Measurements from ENCODE around the gene ATP6V1G3.
"Not testable (repeated sequence)": the region's sequence is repeated elsewhere in the genome, so short reads cannot be mapped to it uniquely, and the experiment has no call there.

The ATP6V1G3 gene

GRCh38 chr1:198540580-198540979 lies at the start of gene ATP6V1G3:
Gene ATP6V1G3, minus strand, starts transcription at chr1:198540680. Its CDS starts 30 bp downstream, at chr1:198540650.
- DNase-seq, result no peak

- no peak for DNase-seq
These were observed 48.4 kb upstream of the ATP6V1G3 start for GRCh38 chr1:198588845-198589244.

GRCh38 chr1:198584163-198584562 lies 43.7 kb upstream of the ATP6V1G3 start:
- DNase-seq, result no peak

GRCh38 chr1:198583209-198583802 lies 42.8 kb upstream of the ATP6V1G3 start:
- not testable (repeated sequence) for DNase-seq

- DNase-seq, result no peak
These were observed 37.0 kb upstream of the ATP6V1G3 start for GRCh38 chr1:198577444-198577843.

GRCh38 chr1:198575798-198576641 lies 35.5 kb upstream of the ATP6V1G3 start:
- DNase-seq, result no peak

- DNase-seq, result no peak
These were observed 34.8 kb upstream of the ATP6V1G3 start for GRCh38 chr1:198575292-198575691.

- no peak for DNase-seq
These were observed 33.8 kb upstream of the ATP6V1G3 start for GRCh38 chr1:198574325-198574724.

- DNase-seq, result no peak
These were observed 24.2 kb upstream of the ATP6V1G3 start for GRCh38 chr1:198564716-198565115.

GRCh38 chr1:198564157-198564556 lies 23.7 kb upstream of the ATP6V1G3 start:
- DNase-seq, result no peak

GRCh38 chr1:198563583-198563982 lies 23.1 kb upstream of the ATP6V1G3 start:
- DNase-seq, result no peak

GRCh38 chr1:198560161-198560560 lies 19.7 kb upstream of the ATP6V1G3 start:
- no peak for DNase-seq

GRCh38 chr1:198559362-198559761 lies 18.9 kb upstream of the ATP6V1G3 start:
- no peak for DNase-seq

- no peak for DNase-seq
These were observed 17.9 kb upstream of the ATP6V1G3 start for GRCh38 chr1:198558402-198558801.

GRCh38 chr1:198556971-198557370 lies 16.5 kb upstream of the ATP6V1G3 start:
- DNase-seq, result no peak

- no peak for DNase-seq
These were observed 12.4 kb upstream of the ATP6V1G3 start for GRCh38 chr1:198552668-198553416.

- no peak for DNase-seq
These were observed 10.6 kb upstream of the ATP6V1G3 start for GRCh38 chr1:198550941-198551524.

GRCh38 chr1:198549866-198550265 lies 9.4 kb upstream of the ATP6V1G3 start:
- DNase-seq, result no peak

- no peak for DNase-seq
These were observed 8.4 kb upstream of the ATP6V1G3 start for GRCh38 chr1:198548890-198549289.

- no peak for DNase-seq
These were observed 4.7 kb upstream of the ATP6V1G3 start for GRCh38 chr1:198545156-198545555.

- no peak for DNase-seq
These were observed 3.8 kb upstream of the ATP6V1G3 start for GRCh38 chr1:198544265-198544664.

- DNase-seq, result no peak
These were observed 3.3 kb upstream of the ATP6V1G3 start for GRCh38 chr1:198543670-198544260.

GRCh38 chr1:198542632-198543031 lies 2.2 kb upstream of the ATP6V1G3 start:
- DNase-seq, result no peak

Measured in cerebellar nuclear complex (tissue), 1 donor.